BLaER1 treated with 17β-estradiol and CSF1 and Interleukin-3, amounts not matched to agents 10 nM and 100 nM (cell line): Measurements from ENCODE around the gene LMTK3.

ENCODE experiments used
- H3K27ac ChIP-seq, 11 experiments: shearing (Covaris generic); formaldehyde crosslinking; 2 replicates each; pipeline ENCODE4 v1.8.1; 2022
- H3K27me3 ChIP-seq, 11 experiments: shearing (Covaris generic); formaldehyde crosslinking; 2 replicates each; pipeline ENCODE4 v1.8.1; 2022
- H3K36me3 ChIP-seq, 11 experiments: shearing (Covaris generic); formaldehyde crosslinking; 2 replicates each; pipeline ENCODE4 v1.8.1; 2022
- H3K4me1 ChIP-seq, 10 experiments: shearing (Covaris generic); formaldehyde crosslinking; 2 replicates each; pipeline ENCODE4 v1.8.1; 2022
- H3K4me2 ChIP-seq, 11 experiments: shearing (Covaris generic); formaldehyde crosslinking; 2 replicates each; pipeline ENCODE4 v1.8.1; 2022
- H3K4me3 ChIP-seq, 10 experiments: shearing (Covaris generic); formaldehyde crosslinking; 2 replicates each; pipeline ENCODE4 v1.8.1; 2022
- H3K9ac ChIP-seq, 11 experiments: shearing (Covaris generic); formaldehyde crosslinking; 2 replicates each; pipeline ENCODE4 v1.8.1; 2022
- H3K9me3 ChIP-seq, 11 experiments: shearing (Covaris generic); formaldehyde crosslinking; replicated peaks in 1 of 11; 2 replicates each; pipeline ENCODE4 v1.8.1; 2022
- H4K20me1 ChIP-seq, 11 experiments: shearing (Covaris generic); formaldehyde crosslinking; 2 replicates each; pipeline ENCODE4 v1.8.1; 2022
- Cebpa-rat ChIP-seq, 11 experiments: shearing (Covaris generic); IDR thresholded peaks; 2 replicates each; pipeline ENCODE4 v1.8.1; 2022

LMTK3 gene

GRCh38 chr19:48466561-48467325, 44.9 kb downstream of the LMTK3 start:
- Histone ChIP-seq H3K27me3 (no peaks in the 10 kb centered on the region), H3K9ac (no peak overlapping the region), H3K4me3 (no peak overlapping the region), H3K9me3 (no peaks in the 10 kb centered on the region), H3K4me2 (no peak overlapping the region), H3K4me1 (peaks cover 17 to 31% (median 22%) of the 10 kb centered on the region in 10 experiments), H4K20me1 (peaks cover 20 to 45% (median 24%) of the 10 kb centered on the region in 11 experiments), H3K36me3 (peaks cover 22 to 42% (median 29%) of the 10 kb centered on the region in 11 experiments), H3K27ac (no peak overlapping the region)
- TF ChIP-seq Cebpa-rat (IDR thresholded peaks at IDR 0.05): no peak

DNA sequence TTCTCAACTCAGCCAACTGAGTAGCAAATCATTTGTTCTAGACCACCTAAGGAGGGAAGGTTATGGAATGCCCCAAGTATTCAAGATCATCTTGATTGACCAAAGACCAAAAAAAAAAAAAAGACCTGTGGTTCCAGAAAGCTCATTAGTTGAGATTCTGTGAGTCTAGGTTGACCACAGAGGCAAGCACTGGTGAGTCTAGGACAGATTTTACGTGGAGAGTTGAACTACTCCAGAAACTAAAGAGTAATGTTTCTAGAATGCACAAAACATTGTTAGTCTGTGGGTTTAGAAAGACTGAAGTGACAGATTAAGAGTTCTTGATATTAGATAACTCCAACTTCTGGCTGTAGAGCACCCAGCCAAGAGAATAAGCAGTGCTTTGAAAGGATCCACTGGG, 46.4 kb downstream of the LMTK3 start:
- H3K4me3 ChIP-seq: no peak overlapping the region

GRCh38 chr19:48461982-48462655, 49.5 kb downstream of the LMTK3 start:
- H4K20me1 ChIP-seq: peaks cover 0 to 68% (median 19%) of the 10 kb centered on the region in 11 experiments; a peak in 17 of 22 replicates
- no peak overlapping the region for H3K4me2 ChIP-seq
- no peaks in the 10 kb centered on the region for H3K27me3 ChIP-seq
- no peak overlapping the region for H3K27ac ChIP-seq
- no peak overlapping the region for H3K9ac ChIP-seq
- no peak overlapping the region for H3K4me3 ChIP-seq
- H3K36me3 ChIP-seq: peaks cover 18 to 68% (median 36%) of the 10 kb centered on the region in 11 experiments
- no peak for TF ChIP-seq Cebpa-rat (IDR thresholded peaks at IDR 0.05)
- peaks cover 0 to 13% (median 0%) of the 10 kb centered on the region in 10 experiments; a peak in 3 of 20 replicates for H3K4me1 ChIP-seq
- H3K9me3 ChIP-seq: no peaks in the 10 kb centered on the region

More for the DNA sequence above, 46.4 kb downstream of the LMTK3 start:
- Histone ChIP-seq H3K9me3 (no peaks in the 10 kb centered on the region), H3K36me3 (peaks cover 8 to 41% (median 21%) of the 10 kb centered on the region in 11 experiments; a peak in 21 of 22 replicates), H3K9ac (no peak overlapping the region), H3K27ac (no peak overlapping the region), H3K27me3 (no peaks in the 10 kb centered on the region), H3K4me1 (peaks cover 10 to 17% (median 12%) of the 10 kb centered on the region in 10 experiments), H3K4me2 (no peak overlapping the region), H4K20me1 (peaks cover 4 to 44% (median 9%) of the 10 kb centered on the region in 11 experiments)
- TF ChIP-seq Cebpa-rat (IDR thresholded peaks at IDR 0.05): no peak

- Histone ChIP-seq H3K4me2 (no peak overlapping the region), H3K36me3 (peaks cover 23 to 74% (median 42%) of the 10 kb centered on the region in 11 experiments), H3K4me3 (no peak overlapping the region), H3K9ac (no peak overlapping the region), H3K4me1 (peaks cover 0 to 15% (median 0%) of the 10 kb centered on the region in 10 experiments; a peak in 4 of 20 replicates), H3K9me3 (no peaks in the 10 kb centered on the region), H3K27me3 (no peaks in the 10 kb centered on the region), H3K27ac (no peak overlapping the region), H4K20me1 (peaks cover 0 to 73% (median 24%) of the 10 kb centered on the region in 11 experiments; a peak in 17 of 22 replicates)
- TF ChIP-seq Cebpa-rat (IDR thresholded peaks at IDR 0.05): no peak
Observed at GRCh38 chr19:48461651-48461981, 50.0 kb downstream of the LMTK3 start.

GRCh38 chr19:48458016-48458415, 53.6 kb downstream of the LMTK3 start:
- Histone ChIP-seq H3K9ac (no peak overlapping the region), H3K4me2 (no peak overlapping the region), H3K4me3 (no peak overlapping the region), H3K27ac (no peak overlapping the region; a peak in 1 of 22 replicates), H3K36me3 (peaks cover 48 to 99% (median 78%) of the 10 kb centered on the region in 11 experiments), H3K9me3 (no peaks in the 10 kb centered on the region), H3K4me1 (peaks cover 0 to 30% (median 7%) of the 10 kb centered on the region in 10 experiments; a peak in 12 of 20 replicates), H4K20me1 (peaks cover 0 to 98% (median 60%) of the 10 kb centered on the region in 11 experiments; a peak in 19 of 22 replicates), H3K27me3 (no peaks in the 10 kb centered on the region)
- no peak for TF ChIP-seq Cebpa-rat (IDR thresholded peaks at IDR 0.05)

DNA sequence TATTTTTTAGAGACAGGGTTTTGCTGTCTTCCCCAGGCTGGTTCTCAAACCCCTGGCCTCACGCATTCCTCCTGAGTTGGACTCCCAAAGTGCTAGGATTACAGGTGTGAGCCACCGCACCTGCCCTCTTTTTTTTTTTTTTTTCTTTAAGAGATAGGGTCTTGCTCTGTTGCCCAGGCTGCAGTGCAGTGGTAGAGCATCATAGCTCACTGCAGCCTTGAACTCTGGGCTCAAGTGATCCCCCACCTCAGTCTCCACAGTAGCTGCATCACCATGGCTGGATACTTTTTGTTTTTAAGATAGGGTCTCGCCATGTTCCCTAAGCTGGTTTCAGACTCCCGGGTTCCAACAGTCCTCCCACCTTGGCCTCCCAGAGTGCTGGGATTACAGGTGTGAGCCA, 54.8 kb downstream of the LMTK3 start:
- Histone ChIP-seq H3K4me2 (no peak overlapping the region), H3K36me3 (peaks cover 54 to 99% (median 79%) of the 10 kb centered on the region in 11 experiments), H3K9ac (no peak overlapping the region)

GRCh38 chr19:48455908-48456562, 55.6 kb downstream of the LMTK3 start:
- no peak overlapping the region for H3K27ac ChIP-seq
- H3K4me3 ChIP-seq: no peak overlapping the region
- H3K4me1 ChIP-seq: peaks cover 0 to 30% (median 7%) of the 10 kb centered on the region in 10 experiments; a peak in 11 of 20 replicates
- peaks cover 56 to 100% (median 85%) of the 10 kb centered on the region in 11 experiments for H3K36me3 ChIP-seq
- no peaks in the 10 kb centered on the region for H3K27me3 ChIP-seq
- H3K9me3 ChIP-seq: no peaks in the 10 kb centered on the region
- TF ChIP-seq Cebpa-rat (IDR thresholded peaks at IDR 0.05): no peak
- H3K9ac ChIP-seq: no peak overlapping the region; a peak in 1 of 22 replicates
- peak overlapping the region in 4 of 11 experiments; percentile 1 to 34 (median 20); a peak in 4 of 22 replicates for H3K4me2 ChIP-seq
- H4K20me1 ChIP-seq: peaks cover 0 to 100% (median 75%) of the 10 kb centered on the region in 11 experiments; a peak in 19 of 22 replicates

More for the DNA sequence above, 54.8 kb downstream of the LMTK3 start:
- peaks cover 0 to 100% (median 71%) of the 10 kb centered on the region in 11 experiments; a peak in 19 of 22 replicates for H4K20me1 ChIP-seq
- no peaks in the 10 kb centered on the region for H3K9me3 ChIP-seq
- no peaks in the 10 kb centered on the region for H3K27me3 ChIP-seq
- H3K4me3 ChIP-seq: no peak overlapping the region
- H3K4me1 ChIP-seq: peaks cover 0 to 30% (median 7%) of the 10 kb centered on the region in 10 experiments; a peak in 11 of 20 replicates
- no peak overlapping the region for H3K27ac ChIP-seq
- no peak for TF ChIP-seq Cebpa-rat (IDR thresholded peaks at IDR 0.05)

- peaks cover 0 to 100% (median 82%) of the 10 kb centered on the region in 11 experiments; a peak in 19 of 22 replicates for H4K20me1 ChIP-seq
- H3K27ac ChIP-seq: no peak within 1 kb of the TSS
- H3K9me3 ChIP-seq: no peaks in the 10 kb centered on the region
- peak within 1 kb of the TSS in 4 of 11 experiments; percentile 1 to 34 (median 20); a peak in 4 of 22 replicates for H3K4me2 ChIP-seq
- no peak within 1 kb of the TSS for H3K4me3 ChIP-seq
- TF ChIP-seq Cebpa-rat (IDR thresholded peaks at IDR 0.05): no peak
- H3K27me3 ChIP-seq: no peaks in the 10 kb centered on the region
- peak within 1 kb of the TSS in 2 of 11 experiments; percentile 13 to 15; a peak in 2 of 22 replicates for H3K9ac ChIP-seq
- peaks cover 63 to 100% (median 92%) of the 10 kb centered on the region in 11 experiments for H3K36me3 ChIP-seq
- peaks cover 0 to 30% (median 7%) of the 10 kb centered on the region in 10 experiments; a peak in 11 of 20 replicates for H3K4me1 ChIP-seq
Observed at GRCh38 chr19:48455171-48455907, 56.3 kb downstream of the LMTK3 start, which contains the start of gene KCNJ14. KCNJ14 (plus strand) TSS chr19:48455574; CDS start chr19:48461725, 6,151 bp downstream.
